IMR-90 (cell line): Measurements from ENCODE around the gene MT1H. TPM values are rescaled to one million over a fixed set of nuclear protein-coding genes. Genes with fewer than 3 reads are reported as not detected.

Source experiments
- ATAC-seq: fragments of 200-7000 bp; cut with Tn5 transposase; 2 replicates; pipeline ENCODE4 v1.9.1; 2020; ENCODE audit warnings: low read depth, mild to moderate bottlenecking, moderate library complexity
- BruUV-seq: library from RNA; stranded (reverse); fragments of 400-500 nt; replicated peaks from 2 replicates; lab custom pipeline; 2021; lab: Mats Ljungman, UMichigan
- CTCF ChIA-PET: fragments of 300-600 bp; formaldehyde crosslinking; extraction: SDS; loops from one replicate; lab custom pipeline; 2021; ENCODE audit warnings: antibody characterized with exemption; lab: Yijun Ruan, JAX
- POLR2A ChIA-PET: fragments of 300-600 bp; sonication (Branson Sonifier 250); formaldehyde crosslinking; loops from one replicate; lab custom pipeline; 2022; ENCODE audit warnings: antibody characterized with exemption; ENCODE audit not compliant: unreplicated experiment; lab: Charles Lee
- DNase-seq: peaks from one replicate; pipeline ENCODE4 v3.0.0; 2013
- H2AFZ ChIP-seq: replicated peaks from 2 replicates; pipeline ENCODE3; 2013; ENCODE audit warnings: low read length, mild to moderate bottlenecking; ENCODE audit not compliant: poor library complexity
- H2AK5ac ChIP-seq: 2 replicates; pipeline ENCODE4 v1.6.1; 2013; ENCODE audit warnings: low read depth, low read length, inconsistent platforms
- H2AK9ac ChIP-seq: replicated peaks from 2 replicates; pipeline ENCODE3; 2013; ENCODE audit warnings: mild to moderate bottlenecking, low read depth, low read length, moderate library complexity; ENCODE audit not compliant: poor library complexity
- H2BK120ac ChIP-seq: 2 replicates; pipeline ENCODE4 v1.6.1; 2013; ENCODE audit warnings: low read depth, low read length, inconsistent platforms
- H2BK15ac ChIP-seq: 3 replicates; pipeline ENCODE4 v1.6.1; 2013; ENCODE audit warnings: low read depth, low read length, inconsistent platforms
- H2BK20ac ChIP-seq: 2 replicates; pipeline ENCODE4 v1.6.1; 2013; ENCODE audit warnings: low read depth, mild to moderate bottlenecking, inconsistent platforms, low read length, moderate library complexity
- H2BK5ac ChIP-seq: 2 replicates; pipeline ENCODE4 v1.6.1; 2013; ENCODE audit warnings: mild to moderate bottlenecking, low read depth, low read length, inconsistent platforms; ENCODE audit not compliant: poor library complexity, severe bottlenecking
- H3K14ac ChIP-seq: replicated peaks from 2 replicates; pipeline ENCODE4 v1.6.1; 2013; ENCODE audit warnings: low read depth, low read length, inconsistent platforms
- H3K18ac ChIP-seq: 2 replicates; pipeline ENCODE4 v1.6.1; 2013; ENCODE audit warnings: low read depth, low read length, control low read depth
- H3K23ac ChIP-seq: 2 replicates; pipeline ENCODE4 v1.6.1; 2013; ENCODE audit warnings: low read depth, low read length, inconsistent platforms
- H3K27ac ChIP-seq: 2 replicates; pipeline ENCODE4 v1.5.1; 2013; ENCODE audit warnings: mild to moderate bottlenecking, control low read depth, low read length; ENCODE audit not compliant: insufficient read depth
- H3K27me3 ChIP-seq: 2 replicates; pipeline ENCODE4 v1.6.1; 2013; ENCODE audit warnings: low read length; ENCODE audit not compliant: control insufficient read depth, insufficient read depth
- H3K36me3 ChIP-seq: 2 replicates; pipeline ENCODE4 v1.6.1; 2013; ENCODE audit warnings: low read length, mixed read lengths; ENCODE audit not compliant: control insufficient read depth, insufficient read depth
- H3K4ac ChIP-seq: 2 replicates; pipeline ENCODE4 v1.6.1; 2013; ENCODE audit warnings: low read depth, low read length, inconsistent platforms
- H3K4me1 ChIP-seq: 2 replicates; pipeline ENCODE4 v1.6.1; 2013; ENCODE audit warnings: low read length, mixed read lengths; ENCODE audit not compliant: control insufficient read depth, insufficient read depth
- H3K4me2 ChIP-seq: 2 replicates; pipeline ENCODE4 v1.6.1; 2013; ENCODE audit warnings: low read depth, mild to moderate bottlenecking, control low read depth, low read length, moderate library complexity
- H3K4me3 ChIP-seq: 2 replicates; pipeline ENCODE4 v1.5.1; 2013; ENCODE audit warnings: low read depth, mild to moderate bottlenecking, control low read depth, low read length, moderate library complexity; ENCODE audit not compliant: insufficient read depth
- H3K56ac ChIP-seq: 2 replicates; pipeline ENCODE4 v1.6.1; 2013; ENCODE audit warnings: low read length, inconsistent platforms; ENCODE audit not compliant: insufficient read depth; ENCODE audit errors: extremely low read depth
- H3K79me1 ChIP-seq, 2 experiments: 2 replicates each; pipeline ENCODE4 v1.6.1; 2013; ENCODE audit warnings: low read length in 2 of 2, inconsistent platforms in 1 of 2, low read depth in 1 of 2
- H3K9ac ChIP-seq: 2 replicates; pipeline ENCODE4 v1.6.1; 2013; ENCODE audit warnings: low read depth, low read length, control low read depth
- H3K9me1 ChIP-seq: 2 replicates; pipeline ENCODE4 v1.6.1; 2013; ENCODE audit warnings: low read length, inconsistent platforms; ENCODE audit not compliant: insufficient read depth
- H3K9me3 ChIP-seq: 2 replicates; pipeline ENCODE4 v1.6.1; 2013; ENCODE audit warnings: low read length; ENCODE audit not compliant: control insufficient read depth, insufficient read depth
- H4K20me1 ChIP-seq: 2 replicates; pipeline ENCODE4 v1.6.1; 2013; ENCODE audit warnings: low read length, inconsistent platforms; ENCODE audit not compliant: insufficient read depth
- H4K5ac ChIP-seq: 2 replicates; pipeline ENCODE4 v1.6.1; 2013; ENCODE audit warnings: mild to moderate bottlenecking, low read depth, low read length, control low read depth
- H4K8ac ChIP-seq, 2 experiments: 2 replicates each; pipeline ENCODE4 v1.6.1; 2013; ENCODE audit warnings: low read depth in 2 of 2, low read length in 2 of 2, control low read depth in 1 of 2, inconsistent platforms in 1 of 2
- H4K91ac ChIP-seq: 2 replicates; pipeline ENCODE4 v1.6.1; 2013; ENCODE audit warnings: low read depth, low read length, inconsistent platforms; ENCODE audit not compliant: insufficient read depth
- CEBPB ChIP-seq: IDR thresholded peaks from 2 replicates; pipeline ENCODE4 v1.6.1; 2012; ENCODE audit warnings: low read depth, low read length, improper control_type of control experiment
- CTCF ChIP-seq: conservative IDR thresholded peaks from 2 replicates; pipeline ENCODE4 v1.5.1; 2012; ENCODE audit warnings: mild to moderate bottlenecking, low read depth, low read length, improper control_type of control experiment
- RCOR1 ChIP-seq: IDR thresholded peaks from 2 replicates; pipeline ENCODE4 v1.6.1; 2012; ENCODE audit warnings: mild to moderate bottlenecking, low read length, improper control_type of control experiment; ENCODE audit not compliant: insufficient replicate concordance
- RFX5 ChIP-seq: IDR thresholded peaks from 2 replicates; pipeline ENCODE4 v1.8.0; 2012; ENCODE audit warnings: low read depth, mild to moderate bottlenecking, low read length, moderate library complexity
- SMC3 ChIP-seq: fragments of 150-350 bp; IDR thresholded peaks from 2 replicates; pipeline ENCODE4 v1.6.1; 2016; ENCODE audit warnings: low read depth, mild to moderate bottlenecking, antibody characterized with exemption, low read length, moderate library complexity
- WGBS, 2 experiments: methylation state at CpG; one replicate each; pipeline versions ENCODE4 v1.1.5 to v1.1.7; 2013; ENCODE audit warnings: missing lambda C conversion rate in 2 of 2; ENCODE audit not compliant: insufficient read length in 1 of 2; ENCODE audit errors: extremely low coverage in 2 of 2; 5-methylcytosine and 5-hydroxymethylcytosine counted together
- dilution Hi-C: fragments of 300-500 bp; cut with HindIII; formaldehyde crosslinking; loops from one replicate; pipeline ENCODE4 v1.14.3; 2018; ENCODE audit warnings: low sequenced_read_pairs; ENCODE audit not compliant: unreplicated experiment
- in situ Hi-C: fragments of 300-500 bp; cut with MboI; formaldehyde crosslinking; loops from 3 replicates; pipeline ENCODE4 v1.14.3; 2019; ENCODE audit warnings: low sequenced_read_pairs, inconsistent platforms, mixed read lengths
- intact Hi-C: fragments of 100-400 bp; cut with micrococcal nuclease; formaldehyde crosslinking; loops from 2 replicates; pipeline ENCODE4 v1.10.0; 2022
- polyA plus RNA-seq, 3 experiments: library from polyadenylated mRNA; depleted of rRNA; stranded (reverse); fragments of >200 nt; gene quantifications; 2 replicates each; pipeline ENCODE4 v1.2.3, GENCODE V29; 2012; ENCODE audit warnings: low replicate concordance in 1 of 3
- total RNA-seq: library from RNA; depleted of rRNA; stranded (reverse); fragments of >200 nt; gene quantifications from 2 replicates; pipeline ENCODE4 v1.2.3, GENCODE V29; 2012

Gene MT1H
- total and polyA plus RNA-seq, 2 of the 4 experiments (the other 2 are of a cell fraction), result not detected

GRCh38 chr16:56700631-56701030 lies 31.0 kb downstream of the MT1H start:
- no peak overlapping the region for H2BK5ac ChIP-seq
- no peak overlapping the region for H2AK9ac ChIP-seq
- no peak overlapping the region for H3K4me2 ChIP-seq
- in situ Hi-C loops, result loop anchor here (5.0 to 25.0 kb wide), 2 partner anchors 123 to 763 kb away; no protein-coding TSS in a partner anchor
- no peak overlapping the region for H4K91ac ChIP-seq
- no peak overlapping the region for H3K4ac ChIP-seq
- no peak overlapping the region for H3K14ac ChIP-seq
- H3K27me3 ChIP-seq, result peaks cover 2% of the 10 kb centered on the region; the same call in 1 of the 2 replicates
- POLR2A ChIA-PET, result no interaction called here
- no peak overlapping the region for H4K5ac ChIP-seq
- dilution Hi-C loops, result no loop called here
- no peak overlapping the region for H3K27ac ChIP-seq
- no peak overlapping the region for H2BK120ac ChIP-seq
- H2AFZ ChIP-seq, result no peak overlapping the region
- CTCF ChIA-PET, result interaction anchor here (0.5 to 2.1 kb wide), 6 partner anchors 17 to 1678 kb away, joined by 3 to 10 read pairs (median 5); no protein-coding TSS in a partner anchor
- intact Hi-C loops, result loop anchor here (5.0 kb wide), 2 partner anchors 248 to 758 kb away; partner anchors contain the start of genes NUDT21 and OGFOD1
- DNase-seq (no peak), ATAC-seq (no peak)
- no peaks in the 10 kb centered on the region; the same call in 1 of the 2 replicates for H3K9me1 ChIP-seq
- no peak overlapping the region for H4K8ac ChIP-seq
- BruUV-seq, result no TSS peak
- no peak overlapping the region for H2BK20ac ChIP-seq
- no peak overlapping the region for H2AK5ac ChIP-seq
- H3K23ac ChIP-seq, result no peak overlapping the region
- H3K9me3 ChIP-seq, result peaks cover 5% of the 10 kb centered on the region
- no peak overlapping the region for H3K9ac ChIP-seq
- TF ChIP-seq CTCF, result no peak
- TF ChIP-seq RCOR1, result no peak
- TF ChIP-seq CEBPB, result no peak
- no peak for TF ChIP-seq RFX5
- no peak for TF ChIP-seq SMC3
- WGBS, 2 experiments, result no CpG with 5 or more reads among the region's 1 CpG
- H2BK15ac ChIP-seq, result no peak overlapping the region
- no peaks in the 10 kb centered on the region for H3K36me3 ChIP-seq
- H3K18ac ChIP-seq, result no peak overlapping the region
- no peak overlapping the region for H3K56ac ChIP-seq
- no peaks in the 10 kb centered on the region for H3K4me1 ChIP-seq
- no peak overlapping the region for H3K4me3 ChIP-seq
- no peaks in the 10 kb centered on the region for H4K20me1 ChIP-seq
- H3K79me1 ChIP-seq, result no peaks in the 10 kb centered on the region
